Upper lobe of right lung (tissue), 1 donor: Measurements from ENCODE around the gene MKRN1. TPM values are rescaled to one million over a fixed set of nuclear protein-coding genes. Genes with fewer than 3 reads are reported as not detected.
A peak's percentile ranks its signal among the peaks of the same experiment; 100 is the strongest.

ENCODE experiments used
- ATAC-seq: fragments of 200-7000 bp; cut with Tn5 transposase; one replicate; pipeline ENCODE4 v1.9.1; 2020; ENCODE audit warnings: mild to moderate bottlenecking, moderate library complexity
- DNase-seq: peaks from one replicate; pipeline ENCODE4 v3.0.0-alpha.2; 2020
- H3K27ac ChIP-seq: fragments of 200-600 bp; one replicate; pipeline ENCODE4 v1.8.0; 2022
- H3K27me3 ChIP-seq: fragments of 200-600 bp; one replicate; pipeline ENCODE4 v1.8.0; 2022; ENCODE audit warnings: mild to moderate bottlenecking
- H3K36me3 ChIP-seq: fragments of 200-600 bp; one replicate; pipeline ENCODE4 v1.8.0; 2022
- H3K4me1 ChIP-seq: fragments of 200-600 bp; one replicate; pipeline ENCODE4 v1.8.0; 2022
- H3K4me3 ChIP-seq: fragments of 200-600 bp; one replicate; pipeline ENCODE4 v1.8.0; 2022; ENCODE audit warnings: mild to moderate bottlenecking
- H3K9me3 ChIP-seq: fragments of 200-600 bp; one replicate; pipeline ENCODE4 v1.8.0; 2022
- intact Hi-C: fragments of 100-400 bp; cut with DNase I; formaldehyde crosslinking; loops from one replicate; pipeline ENCODE4 v1.11.0; 2022
- total RNA-seq: library from RNA; stranded (reverse); fragmentation: NEBNext Ultra II Directional; extraction: Animal tissue kit (Norgen Biotek cat#: 25700); gene quantifications from one replicate; pipeline ENCODE4 v1.2.1, GENCODE V29; 2021
- TF ChIP-seq, protein P1 (sequence below): fragments of 200-600 bp; IDR thresholded peaks from one replicate; pipeline ENCODE4 v1.8.0; 2022; ENCODE audit warnings: antibody characterized with exemption
- donor health status: DM: no; HTN: yes; CAD: no; lungs with severe emphysema.

MKRN1 gene
- total RNA-seq, 1 donor from 2014 or later = 84.4 TPM

DNA sequence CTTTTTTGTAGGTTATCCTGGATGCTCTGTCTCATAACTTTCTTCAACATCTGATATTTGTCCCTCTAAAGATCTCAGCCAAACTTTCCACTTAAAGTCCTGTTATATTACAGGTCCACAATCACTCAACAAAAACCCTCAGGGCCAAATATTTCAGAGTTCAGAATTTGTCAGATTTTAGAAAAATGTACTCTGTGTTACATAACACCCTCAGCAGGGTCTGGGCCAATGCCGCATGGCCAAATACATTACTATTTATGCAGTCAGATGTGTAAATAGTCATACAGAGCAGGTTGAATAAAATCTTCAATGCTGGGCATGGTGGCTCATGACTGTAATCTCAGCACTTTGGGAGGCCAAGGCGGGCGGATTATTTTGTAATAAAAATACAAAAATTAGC, 63.9 kb downstream of the MKRN1 start:
- intact Hi-C loops = no loop called here
- H3K36me3 ChIP-seq = no peaks in the 10 kb centered on the region
- H3K9me3 ChIP-seq = no peaks in the 10 kb centered on the region
- H3K27me3 ChIP-seq = no peaks in the 10 kb centered on the region
- DNase-seq (no peak), ATAC-seq (no peak)
- no peak overlapping the region for H3K4me3 ChIP-seq
- no peaks in the 10 kb centered on the region for H3K4me1 ChIP-seq
- no peak overlapping the region for H3K27ac ChIP-seq
- TF ChIP-seq, protein P1, sequence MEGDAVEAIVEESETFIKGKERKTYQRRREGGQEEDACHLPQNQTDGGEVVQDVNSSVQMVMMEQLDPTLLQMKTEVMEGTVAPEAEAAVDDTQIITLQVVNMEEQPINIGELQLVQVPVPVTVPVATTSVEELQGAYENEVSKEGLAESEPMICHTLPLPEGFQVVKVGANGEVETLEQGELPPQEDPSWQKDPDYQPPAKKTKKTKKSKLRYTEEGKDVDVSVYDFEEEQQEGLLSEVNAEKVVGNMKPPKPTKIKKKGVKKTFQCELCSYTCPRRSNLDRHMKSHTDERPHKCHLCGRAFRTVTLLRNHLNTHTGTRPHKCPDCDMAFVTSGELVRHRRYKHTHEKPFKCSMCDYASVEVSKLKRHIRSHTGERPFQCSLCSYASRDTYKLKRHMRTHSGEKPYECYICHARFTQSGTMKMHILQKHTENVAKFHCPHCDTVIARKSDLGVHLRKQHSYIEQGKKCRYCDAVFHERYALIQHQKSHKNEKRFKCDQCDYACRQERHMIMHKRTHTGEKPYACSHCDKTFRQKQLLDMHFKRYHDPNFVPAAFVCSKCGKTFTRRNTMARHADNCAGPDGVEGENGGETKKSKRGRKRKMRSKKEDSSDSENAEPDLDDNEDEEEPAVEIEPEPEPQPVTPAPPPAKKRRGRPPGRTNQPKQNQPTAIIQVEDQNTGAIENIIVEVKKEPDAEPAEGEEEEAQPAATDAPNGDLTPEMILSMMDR = no peak

DNA sequence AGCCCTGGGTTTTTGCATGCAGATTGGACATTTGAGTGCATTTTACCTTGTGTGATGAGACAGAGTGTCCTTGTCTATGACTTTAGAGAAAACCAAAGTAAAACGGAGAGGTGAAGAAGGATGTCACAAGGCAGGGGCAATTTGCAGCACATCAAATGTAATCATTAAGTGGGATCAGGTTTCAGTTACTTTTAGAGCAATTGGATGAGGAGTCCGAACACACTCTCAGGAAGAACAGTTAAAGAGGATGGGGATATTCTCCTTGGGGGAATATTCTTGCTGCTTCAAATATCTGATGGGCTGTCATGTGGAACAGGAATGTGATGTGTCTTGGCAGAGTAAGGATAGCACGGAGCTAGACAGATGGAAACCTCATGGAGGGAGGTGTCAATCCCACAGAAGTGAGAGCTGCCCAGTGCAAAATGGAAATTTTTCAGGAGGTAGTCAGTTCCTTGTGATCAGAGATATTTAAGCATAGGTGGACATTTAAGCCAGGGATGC, 74.7 kb downstream of the MKRN1 start:
- DNase-seq (no peak), ATAC-seq (no peak)
- no peaks in the 10 kb centered on the region for H3K36me3 ChIP-seq
- no peaks in the 10 kb centered on the region for H3K9me3 ChIP-seq
- intact Hi-C loops = no loop called here
- peaks cover 9% of the 10 kb centered on the region for H3K4me1 ChIP-seq
- no peaks in the 10 kb centered on the region for H3K27me3 ChIP-seq
- TF ChIP-seq, protein P1 = no peak
- H3K27ac ChIP-seq = no peak overlapping the region
- peak overlapping the region; percentile 52 for H3K4me3 ChIP-seq

DNA sequence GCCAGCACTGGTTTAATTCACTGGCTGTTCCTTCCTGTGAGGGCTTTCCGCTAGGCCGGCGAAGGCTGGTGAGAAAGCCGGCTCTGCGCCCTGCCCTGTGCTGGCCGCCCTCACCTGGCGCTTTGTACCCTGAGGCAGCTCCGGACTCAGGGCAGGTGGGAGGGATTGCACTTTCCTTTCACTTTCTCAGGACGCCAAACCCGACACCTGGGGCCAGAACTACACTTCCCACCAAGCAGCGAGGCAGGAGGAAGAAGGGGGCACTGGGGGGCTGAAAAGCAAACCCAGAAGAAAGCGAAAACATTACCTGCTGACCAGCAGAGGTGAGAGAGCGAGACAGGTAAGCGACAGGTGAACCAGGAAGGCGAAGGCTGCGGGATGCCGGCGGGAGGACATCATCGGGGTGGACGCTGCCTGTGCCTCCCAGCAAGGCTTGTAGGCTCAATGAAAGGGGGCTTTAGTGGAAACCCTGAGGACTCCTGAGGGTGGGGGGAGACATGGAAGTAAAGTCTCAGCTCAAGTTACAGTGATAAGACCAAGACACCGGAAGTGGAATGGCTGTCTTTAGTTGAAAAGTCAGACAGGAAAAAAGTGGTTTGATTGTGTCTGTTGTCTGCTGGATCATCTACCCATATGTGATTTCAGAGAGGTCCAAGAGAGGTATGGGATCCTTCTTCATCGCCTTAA, 75.3 kb downstream of the MKRN1 start, which contains the start of gene RAB19:
Gene RAB19 (plus strand): TSS at position 181 of the 687 bp plus-strand sequence. CDS start 3,589 bp downstream, outside the sequence.
- no peaks in the 10 kb centered on the region for H3K36me3 ChIP-seq
- intact Hi-C loops = no loop called here
- peak within 1 kb of the TSS; percentile 28 for H3K27ac ChIP-seq
- TF ChIP-seq, protein P1 = no peak
- DNase-seq (peak; percentile 77), ATAC-seq (peak; percentile 96)
- no peaks in the 10 kb centered on the region for H3K9me3 ChIP-seq
- peaks cover 9% of the 10 kb centered on the region for H3K4me1 ChIP-seq
- peak within 1 kb of the TSS; percentile 52 for H3K4me3 ChIP-seq
- no peaks in the 10 kb centered on the region for H3K27me3 ChIP-seq

Other genes starting within 250 kb of the MKRN1 start
- gene SLC37A3, start 81.0 kb downstream of the MKRN1 start, total RNA-seq = 35.2 TPM
- 2.9 TPM for gene RAB19, start 75.4 kb downstream of the MKRN1 start, total RNA-seq
- gene DENND2A, start 161.3 kb upstream of the MKRN1 start, total RNA-seq = 26.2 TPM
- 18.2 TPM for gene ADCK2, start 193.4 kb upstream of the MKRN1 start, total RNA-seq
- 160 TPM for gene NDUFB2, start 217.2 kb upstream of the MKRN1 start, total RNA-seq